Fibroblast of pulmonary artery (primary cell): Measurements from ENCODE around the gene STKLD1.
"Not testable (repeated sequence)": the region's sequence is repeated elsewhere in the genome, so short reads cannot be mapped to it uniquely, and the experiment has no call there.

ENCODE experiments used
- DNase-seq: peaks from one replicate; pipeline ENCODE4 v3.0.0-alpha.2; 2010; ENCODE audit warnings: low read depth
- H3K4me3 ChIP-seq: replicated peaks from 2 replicates; pipeline ENCODE4 v1.5.1; 2011; ENCODE audit warnings: low read depth, mild to moderate bottlenecking, control low read depth, low read length, moderate library complexity
- TF ChIP-seq, protein P1 (sequence below): IDR thresholded peaks from 2 replicates; pipeline ENCODE4 v1.5.1; 2011; ENCODE audit warnings: mild to moderate bottlenecking, control low read depth, low read length, inconsistent platforms; ENCODE audit errors: missing control alignments

The STKLD1 gene

DNA sequence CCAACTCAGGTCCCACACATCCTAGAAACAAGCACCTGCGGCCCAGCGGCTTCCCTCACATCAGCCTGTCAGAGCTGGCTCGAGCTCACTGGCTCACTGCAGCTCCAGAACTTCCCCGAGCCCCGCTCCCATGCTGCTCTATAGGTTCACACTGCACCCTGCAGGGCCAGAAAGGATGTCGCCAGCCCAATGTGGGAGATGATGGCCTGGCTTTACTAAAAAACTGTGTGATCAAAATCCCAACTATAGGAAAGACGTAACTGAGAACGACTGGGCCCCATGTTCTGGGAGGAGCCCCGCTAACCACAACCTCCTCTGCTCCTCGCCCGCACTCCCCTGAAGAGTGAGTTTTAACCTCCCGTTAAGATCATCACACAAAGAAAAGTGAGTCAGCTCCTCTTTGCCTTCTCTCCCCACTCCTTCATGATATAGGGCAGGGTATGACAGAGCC, 4.9 kb upstream of the STKLD1 start:
- TF ChIP-seq, protein P1, sequence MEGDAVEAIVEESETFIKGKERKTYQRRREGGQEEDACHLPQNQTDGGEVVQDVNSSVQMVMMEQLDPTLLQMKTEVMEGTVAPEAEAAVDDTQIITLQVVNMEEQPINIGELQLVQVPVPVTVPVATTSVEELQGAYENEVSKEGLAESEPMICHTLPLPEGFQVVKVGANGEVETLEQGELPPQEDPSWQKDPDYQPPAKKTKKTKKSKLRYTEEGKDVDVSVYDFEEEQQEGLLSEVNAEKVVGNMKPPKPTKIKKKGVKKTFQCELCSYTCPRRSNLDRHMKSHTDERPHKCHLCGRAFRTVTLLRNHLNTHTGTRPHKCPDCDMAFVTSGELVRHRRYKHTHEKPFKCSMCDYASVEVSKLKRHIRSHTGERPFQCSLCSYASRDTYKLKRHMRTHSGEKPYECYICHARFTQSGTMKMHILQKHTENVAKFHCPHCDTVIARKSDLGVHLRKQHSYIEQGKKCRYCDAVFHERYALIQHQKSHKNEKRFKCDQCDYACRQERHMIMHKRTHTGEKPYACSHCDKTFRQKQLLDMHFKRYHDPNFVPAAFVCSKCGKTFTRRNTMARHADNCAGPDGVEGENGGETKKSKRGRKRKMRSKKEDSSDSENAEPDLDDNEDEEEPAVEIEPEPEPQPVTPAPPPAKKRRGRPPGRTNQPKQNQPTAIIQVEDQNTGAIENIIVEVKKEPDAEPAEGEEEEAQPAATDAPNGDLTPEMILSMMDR: no peak
- DNase-seq: no peak
- no peak overlapping the region for H3K4me3 ChIP-seq

DNA sequence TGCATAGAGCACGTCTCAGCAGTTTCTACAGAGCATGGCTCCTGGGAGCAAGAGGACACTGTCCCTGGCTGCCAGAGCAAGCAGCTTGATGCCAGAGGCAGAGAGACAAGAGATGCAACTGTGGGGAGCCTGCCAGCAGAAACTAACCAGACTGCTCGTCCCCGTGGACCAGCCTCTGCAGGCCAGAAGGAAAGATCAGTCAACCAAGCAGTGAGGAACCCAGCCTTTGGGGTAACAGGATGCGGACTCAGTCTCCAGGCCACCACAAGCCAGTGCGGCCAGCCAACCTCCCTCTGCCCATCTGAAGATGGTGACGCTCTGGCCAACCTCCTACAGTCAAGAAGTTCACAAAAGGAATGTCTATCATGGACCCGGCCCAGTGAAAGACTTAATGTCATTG, 4.0 kb upstream of the STKLD1 start:
- TF ChIP-seq, protein P1: no peak
- DNase-seq: no peak

DNA sequence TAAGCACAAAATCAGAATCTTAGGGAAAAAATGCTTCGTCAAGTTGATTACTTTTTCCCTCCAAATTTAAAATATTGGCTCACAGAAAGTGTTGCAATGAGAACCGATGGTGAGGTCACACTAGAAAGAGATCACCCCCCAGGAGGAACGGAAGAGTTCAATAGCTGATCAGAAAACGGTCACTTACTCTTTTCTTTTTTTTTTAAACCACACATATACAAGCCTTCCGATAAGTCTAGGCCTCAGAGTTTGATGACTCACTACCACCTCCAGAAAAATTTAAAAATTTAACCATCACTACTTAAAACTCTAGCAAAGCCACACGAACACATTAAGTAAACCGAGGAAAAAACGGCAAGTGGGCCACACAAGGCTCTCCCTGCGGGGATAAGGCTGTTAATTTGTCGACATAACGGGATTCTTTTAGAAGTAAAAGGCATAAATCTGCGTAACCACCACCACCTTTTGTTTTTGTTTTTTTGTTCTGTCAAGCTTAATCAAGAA, 1.5 kb upstream of the STKLD1 start:
- peak; percentile 55 for DNase-seq

More for the DNA sequence above, 4.0 kb upstream of the STKLD1 start:
- H3K4me3 ChIP-seq: no peak overlapping the region

DNA sequence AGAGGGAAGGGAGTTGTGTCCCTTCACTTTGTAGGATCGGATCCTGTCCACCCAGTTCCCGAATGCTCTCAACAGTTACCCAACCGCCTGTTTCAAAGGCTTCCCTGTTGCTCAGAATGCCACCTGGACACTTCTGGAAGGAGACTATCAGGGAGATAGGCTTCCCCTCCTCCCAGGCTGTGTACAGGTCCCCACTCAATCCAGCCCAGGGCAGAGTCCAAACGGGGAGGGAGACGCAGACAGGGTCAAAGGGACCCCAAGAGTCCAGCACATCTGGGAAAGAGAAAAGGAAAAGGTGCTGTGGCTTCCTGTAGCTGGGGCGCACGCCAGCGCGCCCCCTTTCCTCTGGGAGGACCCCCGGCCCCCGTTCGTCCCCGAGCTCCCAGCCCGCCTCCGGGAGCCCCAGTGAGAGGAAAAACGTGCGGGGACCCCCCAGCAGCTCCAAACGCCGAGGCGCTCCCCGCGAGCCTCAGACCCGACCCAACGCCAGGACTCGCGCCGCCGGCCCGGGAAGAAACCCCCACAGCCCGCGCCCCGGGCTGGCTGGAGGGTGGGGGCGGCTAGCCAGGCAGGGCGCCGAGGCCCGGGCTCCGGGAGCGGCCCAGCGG, 946 bp upstream of the STKLD1 start:
- DNase-seq: peak; percentile 44
- TF ChIP-seq, protein P1: no peak
- H3K4me3 ChIP-seq: peak overlapping the region; percentile 90

More for the DNA sequence above, 1.5 kb upstream of the STKLD1 start:
- H3K4me3 ChIP-seq: peak overlapping the region; percentile 90
- TF ChIP-seq, protein P1: no peak

DNA sequence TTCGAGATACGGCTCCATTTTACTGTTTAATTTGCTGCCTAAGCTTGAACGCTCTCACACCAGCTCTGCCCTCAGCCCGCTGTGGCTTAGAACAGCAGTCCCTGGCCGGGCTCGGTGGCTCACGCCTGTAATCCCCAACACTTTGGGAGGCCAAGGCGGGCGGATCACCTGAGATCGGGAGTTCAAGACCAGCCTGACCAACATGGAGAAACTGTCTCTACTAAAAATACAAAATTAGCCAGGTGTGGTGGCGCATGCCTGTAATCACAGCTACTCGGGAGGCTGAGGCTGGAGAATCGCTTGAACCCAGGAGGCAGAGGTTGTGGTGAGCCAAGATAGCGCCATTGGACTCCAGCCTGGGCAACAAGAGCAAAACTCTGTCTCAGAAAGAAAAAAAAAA, 1.1 kb downstream of the STKLD1 start:
- not testable (repeated sequence) for H3K4me3 ChIP-seq, DNase-seq

DNA sequence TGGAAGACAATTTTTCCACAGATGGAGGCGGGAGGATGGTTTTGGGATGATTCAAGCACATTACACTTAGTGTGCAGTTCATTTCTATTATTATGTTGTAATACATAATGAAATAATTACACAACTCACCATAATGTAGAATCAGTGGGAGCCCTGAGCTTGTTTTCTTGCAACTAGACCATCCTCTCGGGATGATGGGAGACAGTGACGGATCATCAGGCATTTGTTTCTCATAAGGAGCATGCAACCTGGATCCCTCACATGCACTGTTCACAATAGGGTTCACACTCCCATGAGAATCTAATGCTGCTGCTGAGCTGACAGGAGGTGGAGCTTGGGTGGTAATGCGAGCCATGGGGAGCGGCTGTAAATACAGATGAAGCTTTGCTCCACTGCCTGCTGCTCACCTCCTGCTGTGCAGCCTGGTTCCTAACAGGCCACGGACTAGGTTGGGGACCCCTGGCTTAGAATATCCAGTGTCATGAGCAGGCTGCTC, 1.6 kb downstream of the STKLD1 start:
- peak; percentile 31 for DNase-seq
- TF ChIP-seq, protein P1: no peak
- no peak overlapping the region for H3K4me3 ChIP-seq

DNA sequence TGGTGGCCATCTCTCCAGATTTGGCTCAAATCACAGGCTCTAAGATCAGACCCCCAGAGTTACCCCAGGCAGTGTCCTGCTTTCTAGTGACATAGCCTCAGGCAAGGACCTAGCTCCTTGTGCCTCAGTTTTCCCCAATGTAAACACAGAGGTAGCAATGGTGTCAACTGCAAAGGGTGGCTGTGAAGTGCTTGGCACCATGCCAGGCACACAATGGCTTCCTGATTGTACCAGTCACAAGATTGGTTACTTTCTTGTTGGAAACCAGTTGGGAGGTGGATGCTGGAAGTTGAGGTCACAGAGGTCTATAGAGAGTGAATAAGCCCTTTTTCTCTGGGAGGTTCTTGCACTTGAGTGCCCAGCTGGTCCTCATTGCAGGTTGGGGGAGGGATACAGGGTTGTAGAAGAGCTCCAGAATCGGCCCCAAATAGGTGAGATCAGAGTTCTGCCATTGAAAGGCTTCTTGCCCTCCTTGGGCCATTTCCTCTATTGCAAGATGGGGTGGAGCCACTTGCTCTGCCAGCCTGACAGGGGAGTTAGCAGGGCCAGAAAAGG, 2.3 kb downstream of the STKLD1 start:
- DNase-seq: no peak
- H3K4me3 ChIP-seq: no peak overlapping the region
- TF ChIP-seq, protein P1: no peak
